GM13977 (cell line): ENCODE measurements around the gene NOPCHAP1.

ENCODE experiments used
- DNase-seq: peaks from one replicate; pipeline ENCODE4 v3.0.0; 2012; ENCODE audit warnings: low spot score
- in situ Hi-C: fragments of 300-500 bp; cut with MboI; formaldehyde crosslinking; loops from one replicate; pipeline ENCODE4 v1.12.0; 2022; ENCODE audit warnings: low sequenced_read_pairs, low pct_unique_long_range_greater_than_20kb, mixed read lengths, inconsistent platforms; ENCODE audit not compliant: unreplicated experiment
- TF ChIP-seq, protein P1 (sequence below): IDR thresholded peaks from 2 replicates; pipeline ENCODE4 v1.5.1; 2012; ENCODE audit warnings: mild to moderate bottlenecking, control low read depth; ENCODE audit not compliant: insufficient read depth; ENCODE audit errors: extremely low read depth, missing control alignments

NOPCHAP1 gene

DNA sequence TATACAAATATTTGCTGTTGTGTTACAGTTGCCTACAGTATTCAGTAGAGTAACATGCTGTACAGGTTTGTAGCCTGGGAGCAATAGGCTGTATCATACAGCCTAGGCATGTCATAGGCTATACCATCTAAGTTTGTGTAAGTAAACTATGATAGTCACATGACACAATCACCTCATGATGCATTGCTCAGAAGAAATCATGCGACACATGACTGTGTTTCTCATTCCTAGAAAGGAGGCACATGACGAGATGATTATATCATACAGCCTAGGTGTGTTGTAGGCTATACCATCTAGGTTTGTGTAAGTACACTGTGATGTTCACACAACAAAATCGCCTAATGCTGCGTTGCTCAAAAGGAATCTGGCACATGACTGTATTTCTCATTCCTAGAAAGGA lies 31.9 kb downstream of the NOPCHAP1 start:
- DNase-seq, result no peak
- TF ChIP-seq, protein P1, sequence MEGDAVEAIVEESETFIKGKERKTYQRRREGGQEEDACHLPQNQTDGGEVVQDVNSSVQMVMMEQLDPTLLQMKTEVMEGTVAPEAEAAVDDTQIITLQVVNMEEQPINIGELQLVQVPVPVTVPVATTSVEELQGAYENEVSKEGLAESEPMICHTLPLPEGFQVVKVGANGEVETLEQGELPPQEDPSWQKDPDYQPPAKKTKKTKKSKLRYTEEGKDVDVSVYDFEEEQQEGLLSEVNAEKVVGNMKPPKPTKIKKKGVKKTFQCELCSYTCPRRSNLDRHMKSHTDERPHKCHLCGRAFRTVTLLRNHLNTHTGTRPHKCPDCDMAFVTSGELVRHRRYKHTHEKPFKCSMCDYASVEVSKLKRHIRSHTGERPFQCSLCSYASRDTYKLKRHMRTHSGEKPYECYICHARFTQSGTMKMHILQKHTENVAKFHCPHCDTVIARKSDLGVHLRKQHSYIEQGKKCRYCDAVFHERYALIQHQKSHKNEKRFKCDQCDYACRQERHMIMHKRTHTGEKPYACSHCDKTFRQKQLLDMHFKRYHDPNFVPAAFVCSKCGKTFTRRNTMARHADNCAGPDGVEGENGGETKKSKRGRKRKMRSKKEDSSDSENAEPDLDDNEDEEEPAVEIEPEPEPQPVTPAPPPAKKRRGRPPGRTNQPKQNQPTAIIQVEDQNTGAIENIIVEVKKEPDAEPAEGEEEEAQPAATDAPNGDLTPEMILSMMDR, result no peak
- in situ Hi-C loops, result no loop called here

DNA sequence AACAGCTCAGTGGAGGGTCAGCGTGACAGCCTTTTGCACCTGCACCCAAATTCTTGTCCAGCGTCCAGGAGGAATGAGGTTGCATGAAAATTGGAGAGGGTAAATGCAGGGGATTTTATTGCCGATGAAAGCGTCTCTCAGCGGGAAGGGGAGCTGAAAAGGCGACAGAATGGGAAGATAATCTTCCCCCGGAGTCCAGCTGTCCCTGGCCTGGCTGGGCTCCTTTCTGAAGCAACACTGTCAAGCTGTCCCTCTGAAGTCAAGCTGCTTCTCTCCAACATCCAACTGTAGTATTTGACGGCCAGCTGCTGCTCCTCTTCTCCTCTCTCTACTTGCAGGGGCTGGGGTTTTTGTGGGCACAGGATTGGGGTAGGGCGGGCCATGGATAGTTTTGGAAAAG lies 32.7 kb downstream of the NOPCHAP1 start:
- DNase-seq, result no peak
- TF ChIP-seq, protein P1, result no peak

DNA sequence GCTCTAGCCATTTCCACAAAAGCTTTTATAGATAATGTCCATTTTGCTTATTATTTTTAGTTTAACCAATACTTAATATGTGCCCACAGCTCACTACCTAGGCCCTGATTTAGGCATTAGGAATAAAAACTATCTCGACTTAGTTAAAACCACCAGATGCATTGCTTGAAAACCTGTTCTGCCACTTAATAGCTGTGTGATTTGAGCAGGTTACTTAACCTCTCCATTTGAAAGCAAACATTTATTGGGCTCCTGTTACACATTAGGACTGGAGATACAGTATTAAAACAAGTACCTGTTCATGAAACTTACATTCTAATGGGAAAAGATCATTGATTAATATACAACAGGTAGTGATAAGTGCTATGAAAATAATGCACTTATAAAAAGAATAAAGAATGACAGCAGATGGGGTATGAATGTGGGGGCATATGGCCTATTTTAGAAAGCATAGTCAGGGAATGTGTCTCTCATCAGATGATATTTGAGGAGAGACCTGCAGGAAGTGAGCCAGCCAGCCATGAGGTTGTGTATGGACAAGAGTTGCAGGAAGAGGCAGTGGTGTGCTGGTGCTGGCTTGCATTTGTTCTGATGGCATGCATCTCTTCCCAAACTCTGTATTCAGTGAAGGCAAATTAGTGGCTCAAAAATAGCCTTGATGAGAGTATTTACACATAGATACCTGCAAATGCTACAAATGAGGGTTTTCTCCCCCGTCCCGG lies 34.3 kb downstream of the NOPCHAP1 start:
- DNase-seq, result no peak
- TF ChIP-seq, protein P1, result no peak
- in situ Hi-C loops, result no loop called here

More for the DNA sequence above, 32.7 kb downstream of the NOPCHAP1 start:
- in situ Hi-C loops, result no loop called here

DNA sequence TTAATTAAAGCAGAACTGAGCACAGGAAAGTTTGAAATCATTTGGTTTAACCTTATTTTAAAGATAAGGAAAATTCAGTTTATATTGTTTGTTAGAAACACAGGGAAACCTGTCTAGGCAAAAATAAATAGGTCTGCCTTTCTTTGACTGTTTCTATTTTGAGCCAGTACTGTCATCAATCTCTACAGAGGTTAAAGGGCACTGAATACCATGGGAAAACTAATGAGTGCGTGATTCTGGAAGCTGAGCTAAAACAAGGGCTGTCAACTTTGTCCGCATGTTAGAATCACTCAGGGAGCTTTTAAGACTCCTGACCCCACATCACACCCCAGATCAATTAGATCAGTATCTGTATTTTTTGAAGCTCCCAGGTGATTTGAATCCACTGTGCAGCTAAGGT lies 38.8 kb downstream of the NOPCHAP1 start:
- no peak for DNase-seq
- in situ Hi-C loops, result no loop called here
- TF ChIP-seq, protein P1, result no peak

DNA sequence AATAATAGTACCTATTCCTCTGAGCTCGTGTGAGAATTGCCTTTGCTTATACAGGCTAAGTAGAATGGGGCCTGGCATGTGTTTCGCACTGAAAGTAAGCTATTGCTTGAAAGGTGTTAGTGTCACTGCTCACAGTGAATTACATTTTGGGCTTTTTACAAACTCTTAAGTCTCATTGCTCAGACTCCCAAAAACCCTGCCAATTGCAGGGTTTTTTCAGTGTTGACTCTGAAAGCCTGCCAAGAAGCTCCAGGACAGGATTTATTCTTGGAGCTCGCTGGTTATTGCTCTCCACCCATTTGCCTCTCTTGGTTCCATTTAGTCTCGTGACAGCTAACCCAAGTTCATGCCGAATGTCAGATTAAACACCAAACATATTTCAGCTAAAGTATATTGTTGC lies 39.8 kb downstream of the NOPCHAP1 start:
- TF ChIP-seq, protein P1, result no peak
- no peak for DNase-seq
- in situ Hi-C loops, result no loop called here

DNA sequence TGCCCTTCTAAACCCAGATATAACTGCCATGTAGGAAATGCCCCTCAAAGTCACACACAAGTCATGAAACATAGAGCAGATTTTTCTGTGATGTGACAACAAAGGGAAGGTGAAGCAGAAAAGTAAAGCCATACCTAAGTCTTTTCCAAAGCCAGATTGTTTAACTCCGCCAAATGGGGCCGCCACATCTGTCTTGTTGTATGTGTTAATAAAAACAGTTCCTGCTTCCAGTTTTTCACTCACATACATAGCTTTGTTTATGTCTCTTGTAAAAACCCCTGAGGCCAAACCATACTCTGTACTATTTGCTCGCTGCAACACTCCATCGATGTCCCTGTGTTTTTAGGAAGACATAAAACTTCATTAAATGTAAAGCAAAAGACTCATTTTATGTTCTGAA lies 40.3 kb downstream of the NOPCHAP1 start:
- TF ChIP-seq, protein P1, result no peak
- DNase-seq, result no peak
- in situ Hi-C loops, result no loop called here
